ENCODE results near the gene RPL19. TPM values are rescaled to one million over a fixed set of nuclear protein-coding genes. Genes with fewer than 3 reads are reported as not detected.

Gene RPL19
- polyA plus RNA-seq, 1 donor (not counting 4 experiments of a cell fraction or from before 2014, with no cell fraction given), result 1,957 TPM

GRCh38 chr17:39151150-39151942 is 48.7 kb upstream of the RPL19 start, which contains the start of gene PLXDC1:
PLXDC1 (minus strand) TSS chr17:39151637; CDS start chr17:39151437, 200 bp downstream.
- Histone ChIP-seq H3K4me3 (ENCODE audit: control insufficient read depth in 2 of 3, extremely low read depth in 1 of 3, insufficient read depth in 2 of 3, low read depth in 1 of 3, low read length in 3 of 3) (peak within 1 kb of the TSS; percentile 55 to 83 (median 81)), H3K9ac (ENCODE audit: control insufficient read depth, extremely low read depth, insufficient read depth, low read length) (peak within 1 kb of the TSS; percentile 81), H4K20me1 (ENCODE audit: control insufficient read depth, extremely low read depth, insufficient read depth, low read length) (no peaks in the 10 kb centered on the region), H3K79me2 (ENCODE audit: control insufficient read depth, insufficient read depth, low read length) (no peaks in the 10 kb centered on the region), H3K9me3 (ENCODE audit: control insufficient read depth, low read depth, low read length) (no peaks in the 10 kb centered on the region), H3K4me1 (ENCODE audit: control insufficient read depth, extremely low read depth, insufficient read depth, low read length) (peaks cover 18% of the 10 kb centered on the region), H3K36me3 (ENCODE audit: control insufficient read depth in 2 of 2, extremely low read depth in 1 of 2, insufficient read depth in 2 of 2, low read length in 2 of 2) (no peaks in the 10 kb centered on the region), H3K9me1 (ENCODE audit: control insufficient read depth, extremely low read depth, insufficient read depth, low read length) (no peaks in the 10 kb centered on the region), H3K27ac (ENCODE audit: control insufficient read depth, insufficient read depth, low read length) (no peak within 1 kb of the TSS), H3K4me2 (ENCODE audit: control insufficient read depth, extremely low read depth, insufficient read depth, low read depth, low read length) (peak within 1 kb of the TSS; percentile 96), H3K27me3 (ENCODE audit: control insufficient read depth, extremely low read depth, insufficient read depth, low read length) (peaks cover 26% of the 10 kb centered on the region), H2AFZ (ENCODE audit: control insufficient read depth, low read length) (no peak within 1 kb of the TSS)
- TF ChIP-seq EZH2 (IDR thresholded peaks at IDR 0.05; ENCODE audit: low read length) (no peak), CTCF (optimal IDR thresholded peaks at IDR 0.05 in 1 of 3, IDR thresholded peaks at IDR 0.05 in 1 of 3, conservative IDR thresholded peaks at IDR 0.05 in 1 of 3; ENCODE audit: extremely low read depth in 1 of 3, insufficient read depth in 2 of 3, low read length in 3 of 3) (no peak)
- dilution Hi-C loops (cut with MboI; ENCODE audit: extremely low pct_ligation_motif_present, low sequenced_read_pairs), result no loop called here
- FAIRE-seq, result no peak
- no peak for DNase-seq (ENCODE audit: low read depth, low spot score)

- Histone ChIP-seq H3K4me1 (ENCODE audit: control insufficient read depth, extremely low read depth, insufficient read depth, low read length) (peaks cover 18% of the 10 kb centered on the region), H3K9ac (ENCODE audit: control insufficient read depth, extremely low read depth, insufficient read depth, low read length) (peak overlapping the region; percentile 81), H2AFZ (ENCODE audit: control insufficient read depth, low read length) (no peak overlapping the region), H3K79me2 (ENCODE audit: control insufficient read depth, insufficient read depth, low read length) (no peaks in the 10 kb centered on the region), H3K27ac (ENCODE audit: control insufficient read depth, insufficient read depth, low read length) (peak overlapping the region; percentile 46), H3K36me3 (ENCODE audit: control insufficient read depth in 2 of 2, extremely low read depth in 1 of 2, insufficient read depth in 2 of 2, low read length in 2 of 2) (no peaks in the 10 kb centered on the region), H3K27me3 (ENCODE audit: control insufficient read depth, extremely low read depth, insufficient read depth, low read length) (peaks cover 26% of the 10 kb centered on the region), H3K4me3 (ENCODE audit: control insufficient read depth in 2 of 3, extremely low read depth in 1 of 3, insufficient read depth in 2 of 3, low read depth in 1 of 3, low read length in 3 of 3) (peak overlapping the region; percentile 55 to 83 (median 81)), H3K9me3 (ENCODE audit: control insufficient read depth, low read depth, low read length) (no peaks in the 10 kb centered on the region), H3K9me1 (ENCODE audit: control insufficient read depth, extremely low read depth, insufficient read depth, low read length) (no peaks in the 10 kb centered on the region), H4K20me1 (ENCODE audit: control insufficient read depth, extremely low read depth, insufficient read depth, low read length) (no peaks in the 10 kb centered on the region), H3K4me2 (ENCODE audit: control insufficient read depth, extremely low read depth, insufficient read depth, low read depth, low read length) (peak overlapping the region; percentile 96)
- TF ChIP-seq EZH2 (IDR thresholded peaks at IDR 0.05; ENCODE audit: low read length) (peak; percentile 45), CTCF (optimal IDR thresholded peaks at IDR 0.05 in 1 of 3, IDR thresholded peaks at IDR 0.05 in 1 of 3, conservative IDR thresholded peaks at IDR 0.05 in 1 of 3; ENCODE audit: extremely low read depth in 1 of 3, insufficient read depth in 2 of 3, low read length in 3 of 3) (no peak)
- dilution Hi-C loops (cut with MboI; ENCODE audit: extremely low pct_ligation_motif_present, low sequenced_read_pairs), result no loop called here
- DNase-seq (ENCODE audit: low read depth, low spot score) (no peak), FAIRE-seq (no peak)
These were observed 47.9 kb upstream of the RPL19 start for GRCh38 chr17:39151943-39152818.

Data from keratinocyte (primary cell).